ENCODE data around the gene FLRT3.

The FLRT3 gene

DNA sequence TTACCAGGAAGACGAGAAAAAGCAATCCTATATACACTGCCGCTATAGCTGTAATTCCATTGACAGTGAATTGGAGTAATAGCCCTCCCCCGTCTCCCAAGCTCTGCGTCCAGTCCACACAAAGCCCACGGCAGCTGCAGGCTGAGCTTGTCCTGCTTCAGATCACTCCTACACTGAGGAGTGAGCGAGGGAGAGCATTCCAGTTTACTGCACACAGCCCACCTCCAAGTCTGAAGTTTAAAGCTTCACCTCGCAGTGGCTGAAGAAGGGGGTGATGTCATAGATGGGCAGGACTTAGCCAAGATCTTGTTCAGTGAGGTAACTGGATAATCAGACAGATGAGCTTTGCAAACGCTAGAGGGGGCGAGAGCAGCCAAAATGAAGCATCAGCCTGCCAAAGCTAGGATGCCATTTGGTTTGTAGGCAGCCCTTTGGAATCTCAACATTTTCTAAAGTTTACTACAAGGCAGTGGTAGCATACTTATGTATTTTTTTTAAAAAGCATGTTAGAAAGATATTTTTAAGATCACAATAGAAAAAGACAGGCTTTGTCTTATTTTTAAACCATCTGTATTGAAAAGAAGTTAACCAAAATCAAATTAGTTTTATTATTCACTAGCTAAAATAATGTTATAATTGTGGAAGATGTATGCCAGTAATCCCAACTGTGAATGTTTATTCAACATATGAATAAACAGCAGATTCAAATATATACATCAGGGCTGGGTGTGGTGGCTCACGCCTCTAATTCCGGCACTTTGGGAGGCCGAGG is at the start of gene FLRT3:
TSS of gene FLRT3 (minus strand) at position 213 of the 772 bp plus-strand sequence. CDS start 10,106 bp downstream, outside the sequence.
- DNase-seq: peak in 1 of 2 donors; percentile 17

DNA sequence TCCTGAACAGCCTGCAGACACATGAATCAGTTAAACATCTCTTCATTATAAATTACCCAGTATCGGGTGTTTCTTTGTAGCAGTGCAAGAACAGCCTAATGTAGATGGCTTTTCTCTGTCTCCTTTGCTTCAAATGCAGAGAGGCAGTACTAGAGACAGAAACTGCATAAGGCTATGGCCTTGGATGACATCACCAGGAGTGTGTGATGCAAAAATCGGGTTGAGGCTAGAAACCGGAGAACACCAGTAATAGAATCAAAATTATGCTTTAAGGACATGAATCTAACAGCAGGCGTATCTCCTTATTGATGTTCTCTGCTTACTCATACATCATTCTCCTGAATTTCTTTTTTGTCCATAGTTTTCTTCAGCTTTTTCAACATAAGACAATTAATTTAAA is 49.3 kb upstream of the FLRT3 start:
- no peak for DNase-seq

DNA sequence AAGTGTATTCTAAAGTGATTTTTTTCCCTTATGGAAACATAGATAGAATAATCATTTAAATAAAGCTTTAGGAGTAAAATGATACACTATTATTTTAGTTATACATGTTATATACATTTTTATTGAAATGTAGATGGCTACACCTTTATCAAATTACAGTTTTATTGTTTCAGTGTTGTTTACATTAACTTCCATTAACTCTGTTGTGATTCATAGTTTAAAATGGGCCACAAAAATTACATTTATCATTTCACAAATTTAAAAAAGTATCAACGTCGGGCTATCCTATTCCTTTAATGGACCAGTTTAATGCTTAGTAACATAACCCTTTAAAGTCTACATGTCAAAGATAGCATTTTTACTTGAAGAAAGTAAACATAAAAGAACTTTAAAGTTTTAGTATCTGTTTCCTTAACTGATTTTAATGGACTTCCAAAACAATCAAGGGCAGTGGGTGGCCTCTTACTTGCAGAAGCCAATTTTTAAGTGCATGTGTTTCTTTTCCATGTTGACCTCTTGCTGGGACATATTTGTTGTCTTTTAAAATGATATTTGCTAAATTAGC is 47.8 kb upstream of the FLRT3 start:
- no peak for DNase-seq

DNA sequence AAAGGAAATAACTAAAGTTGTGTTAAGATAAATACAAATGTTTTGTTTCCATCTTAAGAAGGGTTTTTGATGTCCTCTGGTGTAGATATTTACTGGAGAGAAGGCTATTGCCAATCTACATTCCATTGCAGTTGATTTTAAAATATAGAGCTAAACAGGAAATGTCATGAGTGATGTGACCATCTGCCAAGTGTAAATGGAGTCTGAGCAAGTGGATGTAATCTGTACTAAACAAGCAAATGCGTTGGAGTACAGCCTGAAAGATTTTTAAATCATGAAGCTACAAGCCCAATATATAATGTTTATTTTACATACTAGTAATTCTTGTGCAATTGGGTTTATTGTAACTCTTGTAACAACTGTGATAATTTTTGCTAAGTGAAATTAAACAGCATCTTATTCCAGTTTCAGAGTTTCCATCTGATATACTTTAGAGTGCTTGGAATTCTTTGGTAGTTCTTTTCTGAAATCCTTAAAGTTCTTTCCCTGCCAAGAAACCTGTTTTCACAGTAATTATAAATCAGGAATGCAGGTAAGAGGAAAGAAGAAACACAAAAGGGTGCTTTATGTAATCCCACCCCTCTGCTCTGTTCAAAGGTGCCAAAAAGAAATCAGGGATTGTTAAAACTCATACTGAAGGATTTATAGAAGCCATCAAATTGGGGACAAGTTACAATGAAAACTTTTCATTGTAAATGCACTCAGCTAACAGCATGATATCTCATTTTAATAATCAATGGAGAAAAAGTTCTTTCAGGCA is 47.2 kb upstream of the FLRT3 start:
- DNase-seq: no peak

DNA sequence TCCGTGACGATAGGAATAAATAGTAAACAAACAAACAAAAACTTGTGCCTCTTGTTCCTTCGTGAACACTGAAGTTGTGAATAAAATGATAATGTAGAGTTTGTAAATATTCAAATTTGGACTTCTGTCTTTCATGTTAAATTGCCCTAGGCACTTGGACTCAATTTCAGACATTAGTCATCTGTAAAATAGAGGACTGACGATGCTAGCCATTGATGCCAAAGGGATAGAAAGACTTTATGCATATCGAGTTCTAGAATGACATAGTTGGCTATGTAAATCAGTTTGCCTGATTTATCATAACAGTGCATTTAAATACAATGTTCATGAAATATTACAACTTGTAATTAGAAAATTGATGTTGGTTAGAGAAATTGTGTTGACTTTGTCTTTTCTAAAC is 45.9 kb upstream of the FLRT3 start:
- DNase-seq: no peak

DNA sequence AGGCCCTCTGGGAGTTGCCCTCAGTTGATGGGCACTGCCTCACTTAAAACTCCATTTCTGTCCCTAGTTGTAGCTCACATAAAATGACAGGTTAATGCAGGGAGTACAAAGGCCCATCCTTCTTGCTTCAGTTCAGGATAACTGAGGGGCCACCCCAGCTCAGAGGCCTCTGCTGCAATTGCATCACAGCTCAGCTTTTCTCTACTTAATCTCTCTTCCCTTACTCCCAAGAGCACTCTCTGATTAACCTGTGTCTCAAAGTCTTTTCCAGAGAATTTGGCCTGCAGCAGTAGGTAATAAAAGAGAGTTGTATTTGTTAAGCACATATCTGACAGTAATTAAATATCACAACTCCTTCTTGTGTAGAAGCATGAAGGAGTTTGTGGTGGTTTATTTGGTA is 40.9 kb upstream of the FLRT3 start:
- DNase-seq: no peak

DNA sequence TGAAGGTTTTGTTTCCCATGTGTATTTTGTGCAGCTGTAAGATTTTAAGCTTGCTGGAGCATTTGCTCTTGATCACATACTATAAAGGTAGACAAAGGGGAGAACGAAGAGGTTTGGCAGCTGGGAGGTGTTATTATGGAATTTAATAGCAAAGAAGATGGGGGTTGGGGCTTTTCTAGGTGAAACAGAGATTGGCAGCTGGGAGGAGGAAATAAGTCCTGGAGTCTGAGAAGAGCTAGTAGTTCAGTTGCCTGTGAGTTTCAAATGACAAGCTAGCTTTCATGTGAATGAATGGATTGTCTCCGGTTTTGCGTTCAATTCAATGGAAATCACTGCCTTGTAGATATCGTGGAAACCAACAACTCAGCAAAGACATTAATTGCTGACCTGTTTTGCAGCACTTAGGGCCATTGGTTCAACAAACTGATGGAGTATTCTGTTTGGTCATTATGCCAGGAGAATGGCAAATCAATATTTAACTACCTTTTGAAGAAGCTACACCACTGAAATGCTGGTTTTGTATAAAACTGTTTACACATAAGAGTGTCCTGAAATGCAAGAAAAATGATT is 38.1 kb upstream of the FLRT3 start:
- DNase-seq: no peak

DNA sequence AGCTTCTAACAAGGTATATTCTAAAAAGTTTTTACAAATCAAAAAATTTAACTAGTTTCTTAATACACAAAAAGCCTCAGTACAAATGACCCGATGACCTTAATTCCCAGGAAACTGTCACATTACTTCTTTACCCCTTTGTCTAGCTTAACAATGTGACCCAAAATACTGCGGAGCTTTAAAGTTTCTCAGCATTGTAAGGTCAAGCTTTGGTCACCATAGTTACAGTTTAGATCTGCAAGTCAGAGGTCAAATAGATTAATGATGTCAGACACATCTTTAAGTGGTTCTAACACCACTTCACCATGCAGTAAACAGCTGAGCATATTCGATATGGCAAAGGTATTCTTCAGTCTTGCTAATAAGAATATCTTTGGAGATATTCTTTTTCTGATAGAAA is 36.8 kb upstream of the FLRT3 start:
- no peak for DNase-seq

DNA sequence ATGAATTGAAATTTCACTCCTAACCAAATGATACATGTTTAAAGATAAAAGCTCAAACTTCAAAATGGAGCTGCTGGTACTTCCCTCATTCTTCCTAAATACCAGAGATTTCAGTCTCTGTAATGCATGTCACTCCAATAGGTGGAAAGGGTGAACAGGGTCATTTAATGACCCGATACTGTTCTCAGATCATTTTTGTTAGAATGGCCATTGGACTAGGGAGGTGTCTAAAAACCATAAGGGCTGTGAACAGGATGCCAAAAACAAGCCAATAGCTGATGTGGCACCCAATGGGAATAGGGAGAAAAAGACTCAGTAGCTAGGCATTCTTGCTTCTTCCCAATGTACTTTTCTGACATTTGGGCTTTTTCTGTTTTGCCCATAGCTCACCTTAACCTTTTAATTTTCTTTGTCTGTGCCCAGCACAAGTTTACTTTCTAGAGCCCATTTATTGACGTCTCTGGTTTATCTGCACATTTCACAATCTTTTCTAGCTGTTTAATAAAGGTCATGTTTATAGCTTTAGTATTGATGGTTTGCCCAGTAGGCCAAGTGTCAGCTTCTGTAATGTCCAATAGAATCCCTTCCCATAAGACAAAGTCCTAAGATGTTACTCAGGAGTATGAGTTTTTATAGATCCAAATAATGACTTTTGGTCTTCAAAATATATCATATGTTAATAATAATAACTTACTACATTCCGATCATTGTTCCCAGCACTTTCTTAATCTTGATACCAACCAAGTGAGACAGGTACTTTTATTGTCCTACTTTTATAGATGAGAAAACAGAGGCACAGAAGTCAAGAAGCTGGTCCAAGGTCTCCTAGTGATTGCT is 24.3 kb upstream of the FLRT3 start:
- no peak for DNase-seq

DNA sequence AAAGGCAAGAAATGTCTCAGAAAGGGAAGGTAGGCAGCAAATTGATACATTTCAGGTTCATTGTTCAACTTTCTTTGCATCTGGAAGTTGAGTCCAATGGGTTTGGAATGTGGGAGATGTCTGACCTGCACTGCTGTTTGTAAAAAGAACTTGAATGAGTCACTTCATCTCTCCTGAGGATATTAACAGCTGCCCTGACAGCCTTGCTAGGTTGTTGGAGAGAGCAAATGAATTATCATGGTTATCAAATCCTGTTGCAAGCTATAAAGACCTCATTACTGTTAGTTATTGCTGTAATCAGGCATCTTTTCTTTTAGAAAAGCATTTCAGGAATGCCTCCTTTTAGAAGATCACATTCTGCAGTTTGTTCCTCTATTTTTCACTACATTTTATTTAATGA is 23.0 kb upstream of the FLRT3 start:
- no peak for DNase-seq

DNA sequence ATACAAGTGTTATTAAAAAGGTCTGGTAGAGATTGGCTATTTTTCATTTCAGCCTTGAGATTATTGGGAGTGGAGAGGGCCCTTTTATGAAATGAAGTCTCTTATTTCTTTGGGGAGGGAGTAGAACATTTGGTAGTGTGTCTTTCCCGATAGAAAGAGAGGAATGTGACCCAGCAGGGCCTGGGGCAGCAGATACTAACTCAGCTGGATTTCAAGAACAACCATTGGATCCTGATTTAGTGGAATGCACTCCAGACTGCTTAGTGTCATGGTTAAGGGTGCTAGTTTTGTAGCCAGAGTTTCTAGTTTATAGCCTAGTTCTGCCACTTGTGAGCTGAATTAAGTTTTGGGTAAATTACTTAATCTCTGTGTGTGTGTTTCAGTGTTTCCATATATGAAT is 18.4 kb upstream of the FLRT3 start:
- DNase-seq: no peak

DNA sequence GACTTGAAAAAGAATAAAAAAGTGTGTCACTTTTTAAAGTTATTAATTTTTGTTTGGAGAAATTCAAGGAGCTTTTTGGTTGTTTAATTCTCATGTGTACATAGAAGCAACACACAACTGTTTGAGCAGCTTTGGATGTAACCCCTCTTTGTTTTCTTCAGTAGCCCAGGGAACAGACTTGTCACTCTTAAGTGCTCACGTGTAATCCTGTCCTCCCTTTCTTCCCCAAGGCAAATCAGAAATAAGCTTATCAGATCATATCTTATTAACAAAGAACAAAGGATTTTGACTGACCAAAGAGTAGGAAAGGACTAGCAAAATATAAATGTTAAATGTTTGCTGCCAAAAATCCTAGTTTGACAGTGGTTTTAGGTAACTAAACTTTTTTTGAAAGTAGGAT is 7.3 kb upstream of the FLRT3 start:
- no peak for DNase-seq

DNA sequence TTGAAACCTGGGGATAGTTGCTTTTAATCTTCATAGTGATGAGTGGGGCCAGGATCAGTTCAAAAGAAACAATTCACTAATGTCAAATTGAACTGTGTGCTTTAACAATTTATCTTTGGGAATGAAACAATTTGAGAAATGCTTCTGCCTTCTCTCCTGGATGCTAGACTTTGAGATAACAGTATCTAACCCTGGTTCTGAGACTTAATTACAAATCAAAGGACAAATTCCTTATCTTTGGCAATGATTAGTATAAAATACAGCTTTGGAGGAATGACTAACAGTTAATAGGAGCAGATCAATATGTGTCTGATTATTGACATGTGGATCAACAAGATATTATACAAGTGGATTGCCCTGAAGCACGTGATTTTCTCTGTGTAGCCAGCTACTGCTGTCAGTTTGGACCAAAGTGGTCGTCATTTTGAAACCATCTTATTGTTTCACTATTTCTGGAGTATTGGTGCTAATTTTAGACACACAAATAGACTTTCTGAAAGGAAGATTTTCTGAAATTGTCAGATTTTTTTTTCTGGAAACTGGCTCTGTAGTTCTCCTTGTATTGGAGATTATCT is 6.2 kb upstream of the FLRT3 start:
- DNase-seq: no peak

DNA sequence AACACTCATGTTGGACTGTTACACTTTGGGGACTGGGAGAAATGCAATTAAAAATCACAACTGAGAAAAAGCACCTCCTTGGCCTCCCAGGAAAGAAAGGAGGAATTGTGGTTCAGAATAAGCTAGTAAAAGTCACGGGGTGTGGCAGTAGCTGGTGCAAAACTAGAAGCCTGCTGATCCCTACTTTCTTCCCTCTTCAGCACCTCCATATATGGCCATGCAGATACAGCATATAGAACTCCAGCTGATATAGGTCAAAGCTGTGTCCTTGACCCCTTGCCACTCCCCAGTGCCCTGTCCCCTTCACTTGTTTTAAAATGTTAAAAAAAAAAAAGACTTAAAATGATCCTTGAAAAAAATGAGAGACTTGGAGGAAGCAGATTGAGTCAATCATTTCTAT is 5.5 kb upstream of the FLRT3 start:
- DNase-seq: no peak

DNA sequence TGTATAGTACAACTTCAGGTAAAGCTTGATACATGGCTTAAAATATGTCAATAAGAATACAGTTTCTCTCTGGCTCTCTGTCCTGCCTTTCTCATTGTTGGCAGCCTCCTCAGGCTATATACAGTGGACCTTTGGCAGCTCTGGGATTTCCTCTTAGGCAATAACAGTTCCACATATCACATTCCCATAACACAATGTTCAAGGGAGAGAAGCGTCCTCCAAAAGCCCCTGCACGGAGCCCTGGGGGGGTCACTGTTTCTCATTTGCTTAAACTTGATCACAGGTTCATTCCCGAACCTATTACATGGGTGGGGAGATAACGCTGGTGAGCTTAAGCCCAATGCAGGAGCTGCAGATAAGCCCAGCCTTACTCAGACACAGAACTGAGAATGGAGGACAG is 4.4 kb upstream of the FLRT3 start:
- DNase-seq: no peak

DNA sequence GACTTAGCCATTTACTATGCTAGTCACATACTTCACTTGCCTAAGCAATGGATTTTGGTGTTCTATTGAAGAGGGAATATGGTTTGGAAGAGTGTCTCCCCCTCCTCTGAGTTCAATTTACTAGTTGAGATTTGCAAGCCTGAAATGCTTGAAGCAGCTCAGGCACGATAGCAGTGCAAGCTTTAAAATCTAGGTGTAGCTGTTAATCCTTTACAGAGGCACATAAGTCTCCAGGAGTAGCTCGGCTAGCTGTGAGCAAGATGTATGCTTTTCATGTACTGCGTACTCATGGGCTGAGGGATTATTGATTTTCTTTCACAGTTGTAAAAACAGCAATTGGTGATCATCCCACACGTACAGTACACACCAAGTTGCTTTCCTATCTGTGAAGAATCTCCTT is 726 bp downstream of the FLRT3 start:
- DNase-seq: no peak

DNA sequence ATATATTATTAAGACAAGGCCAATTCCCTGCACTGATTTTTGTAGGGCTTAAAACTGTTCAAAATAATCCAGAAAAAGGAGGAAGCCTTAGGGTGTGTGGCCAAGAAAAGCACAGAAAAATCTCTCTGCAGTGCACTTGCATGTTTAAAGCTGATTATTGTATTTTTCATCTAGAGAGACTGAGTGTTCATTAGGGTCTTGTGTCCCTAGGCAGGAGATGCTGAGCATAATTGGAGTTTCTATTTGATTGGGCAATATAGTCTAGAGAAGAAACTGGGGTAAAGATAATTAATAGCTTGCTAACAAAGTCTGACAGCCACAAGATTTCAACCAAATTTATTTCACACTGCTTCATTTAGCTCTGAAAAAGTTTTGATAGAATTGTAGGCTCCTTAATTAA is 2.4 kb downstream of the FLRT3 start:
- no peak for DNase-seq

DNA sequence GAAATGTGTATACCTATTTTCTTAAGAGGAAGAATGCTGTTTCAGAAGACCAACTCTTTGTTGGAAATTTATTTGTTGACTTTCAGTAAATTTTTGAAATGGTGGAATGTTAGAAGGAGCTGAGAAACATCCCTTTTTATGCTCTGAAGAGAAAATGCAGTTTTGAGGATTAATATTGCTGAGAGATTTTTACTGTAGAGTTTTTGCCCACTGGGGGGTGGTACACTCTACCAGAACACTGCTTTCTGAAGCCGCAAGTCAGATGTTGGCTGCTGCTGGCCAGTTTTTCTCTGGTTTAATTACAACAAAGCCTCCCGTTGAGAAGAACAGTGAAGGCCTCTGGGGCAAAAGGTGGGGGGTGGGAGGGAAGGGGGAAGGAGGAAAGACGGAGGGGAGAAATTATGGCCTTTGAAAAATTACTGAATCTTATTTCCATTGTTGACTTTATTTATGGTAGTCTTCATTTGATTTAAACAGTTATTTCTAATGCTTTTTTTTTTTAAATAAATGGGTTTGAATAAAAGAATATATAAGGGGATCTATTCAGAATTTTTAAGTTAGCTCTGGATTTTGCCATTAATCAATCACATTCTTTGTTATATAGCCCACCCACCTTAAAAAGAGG is 3.0 kb downstream of the FLRT3 start:
- no peak for DNase-seq

DNA sequence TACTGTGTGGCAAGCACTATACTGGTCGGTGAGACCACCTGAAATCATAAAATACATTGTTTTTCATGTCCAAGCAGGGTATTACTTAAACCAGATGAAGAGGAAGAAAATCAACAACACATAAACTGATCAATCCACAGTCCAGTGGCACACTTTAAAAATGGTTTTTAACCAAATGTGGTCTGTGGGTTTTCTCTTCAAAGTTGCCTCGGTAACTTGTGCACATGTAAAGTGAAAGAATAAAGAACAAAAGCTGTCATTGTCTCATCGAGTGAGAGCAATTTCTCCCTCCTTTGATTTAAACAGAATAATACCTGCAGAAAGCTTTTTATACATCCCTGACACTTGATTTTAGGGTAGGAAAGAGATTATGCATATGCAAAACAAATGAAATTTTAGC is 3.7 kb downstream of the FLRT3 start:
- DNase-seq: no peak

DNA sequence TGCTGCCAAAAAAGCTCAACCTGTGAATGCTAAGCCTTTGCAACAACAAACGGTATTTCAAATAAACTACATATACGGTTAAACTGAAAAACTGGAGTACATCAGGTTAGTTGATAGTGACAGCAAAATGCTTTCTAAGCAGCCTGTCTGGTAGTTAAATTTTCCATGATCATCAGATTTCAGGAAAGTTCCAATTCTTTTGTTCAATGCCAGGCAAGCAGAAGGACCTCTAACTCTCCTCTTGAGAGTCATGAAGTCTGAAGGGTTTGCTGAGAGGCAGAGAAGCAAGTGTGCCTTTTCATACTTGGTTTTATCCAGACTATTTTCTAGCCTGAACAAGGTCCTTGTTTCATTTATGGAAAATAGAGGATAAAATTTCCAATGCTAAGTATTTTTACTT is 4.5 kb downstream of the FLRT3 start:
- no peak for DNase-seq

DNA sequence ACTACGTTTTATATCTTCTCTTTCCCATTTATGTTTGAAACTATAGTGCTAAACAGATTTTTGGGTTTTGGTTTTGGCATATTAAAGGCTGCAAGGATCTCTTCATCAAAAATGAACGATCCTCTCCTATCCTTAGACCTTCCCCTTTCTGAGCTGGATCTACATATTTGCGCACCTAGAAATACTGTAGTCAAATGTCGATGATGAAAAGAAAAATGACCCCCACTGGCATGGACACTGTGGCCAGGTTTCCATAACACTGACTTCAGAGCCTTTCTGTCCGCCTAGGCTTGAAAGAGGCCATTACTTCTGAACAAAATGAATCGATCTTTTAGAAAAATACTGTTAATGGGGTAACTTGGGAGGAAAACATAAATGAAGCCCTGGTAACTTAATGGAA is 5.8 kb downstream of the FLRT3 start:
- no peak for DNase-seq

DNA sequence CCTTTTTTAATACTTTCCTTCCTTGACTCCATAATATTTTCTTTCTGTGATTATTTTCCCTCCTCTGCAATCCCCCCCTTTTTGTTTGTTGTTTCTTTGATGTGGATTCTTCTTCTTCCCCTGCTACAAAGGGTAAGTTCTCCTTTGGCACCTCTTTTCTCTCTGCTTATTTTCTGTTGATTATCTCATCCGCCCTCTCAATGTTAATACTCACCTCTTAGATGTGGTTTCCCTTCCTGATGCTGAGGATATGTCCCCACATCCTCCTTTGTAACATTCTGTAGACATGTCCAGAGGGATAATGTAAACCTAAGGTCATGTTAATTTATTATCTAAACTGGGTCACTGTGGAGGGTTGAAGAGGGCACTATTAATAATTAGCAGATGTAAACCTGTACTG is 17.7 kb downstream of the FLRT3 start:
- DNase-seq: no peak

Data from CD4-positive, alpha-beta T cell treated with Interleukin-4 for 1 hour (primary cell).